A673 (cell line): ENCODE measurements around the gene DHX38.

Source experiments
- EZH2 ChIP-seq: fragments of 200-600 bp; sonication (generic); IDR thresholded peaks from 2 replicates; pipeline ENCODE4 v1.6.1; 2017; ENCODE audit warnings: borderline replicate concordance, low read depth, mild to moderate bottlenecking, mixed read lengths, antibody characterized with exemption, low read length; ENCODE audit not compliant: poor library complexity, severe bottlenecking
- TF ChIP-seq, protein P1 (sequence below): fragments of 300-800, 200-600 bp; sonication (generic); conservative IDR thresholded peaks from 2 replicates; pipeline ENCODE4 v1.5.1; 2017; ENCODE audit warnings: low read depth, mild to moderate bottlenecking, antibody characterized with exemption, low read length, moderate library complexity, mixed read lengths

DNA sequence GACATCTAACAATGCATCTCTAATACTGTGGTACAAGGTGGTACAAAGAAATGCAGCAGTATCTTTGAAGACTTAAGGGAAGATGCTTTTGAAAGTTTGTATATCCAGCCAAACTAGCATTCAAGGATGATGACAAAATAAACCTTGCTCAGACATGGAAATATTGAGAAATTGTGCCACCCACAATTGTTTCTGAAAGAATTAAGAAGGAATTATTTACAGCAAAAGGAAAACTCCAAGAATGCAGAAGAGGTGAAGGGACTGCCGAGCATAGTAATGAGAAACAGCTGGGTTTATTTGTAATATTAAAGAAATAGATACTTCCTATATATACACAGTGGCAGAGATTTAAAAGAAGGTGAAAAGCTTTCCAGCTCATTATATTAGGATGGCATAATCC, 48.8 kb downstream of the DHX38 start:
- TF ChIP-seq, protein P1, sequence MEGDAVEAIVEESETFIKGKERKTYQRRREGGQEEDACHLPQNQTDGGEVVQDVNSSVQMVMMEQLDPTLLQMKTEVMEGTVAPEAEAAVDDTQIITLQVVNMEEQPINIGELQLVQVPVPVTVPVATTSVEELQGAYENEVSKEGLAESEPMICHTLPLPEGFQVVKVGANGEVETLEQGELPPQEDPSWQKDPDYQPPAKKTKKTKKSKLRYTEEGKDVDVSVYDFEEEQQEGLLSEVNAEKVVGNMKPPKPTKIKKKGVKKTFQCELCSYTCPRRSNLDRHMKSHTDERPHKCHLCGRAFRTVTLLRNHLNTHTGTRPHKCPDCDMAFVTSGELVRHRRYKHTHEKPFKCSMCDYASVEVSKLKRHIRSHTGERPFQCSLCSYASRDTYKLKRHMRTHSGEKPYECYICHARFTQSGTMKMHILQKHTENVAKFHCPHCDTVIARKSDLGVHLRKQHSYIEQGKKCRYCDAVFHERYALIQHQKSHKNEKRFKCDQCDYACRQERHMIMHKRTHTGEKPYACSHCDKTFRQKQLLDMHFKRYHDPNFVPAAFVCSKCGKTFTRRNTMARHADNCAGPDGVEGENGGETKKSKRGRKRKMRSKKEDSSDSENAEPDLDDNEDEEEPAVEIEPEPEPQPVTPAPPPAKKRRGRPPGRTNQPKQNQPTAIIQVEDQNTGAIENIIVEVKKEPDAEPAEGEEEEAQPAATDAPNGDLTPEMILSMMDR: no peak
- no peak for TF ChIP-seq EZH2
